ENCODE data around the gene PSAP. TPM values are rescaled to one million over a fixed set of nuclear protein-coding genes. Genes with fewer than 3 reads are reported as not detected.

Gene PSAP
- total RNA-seq, 1 donor from 2014 or later, result 358 TPM

GRCh38 chr10:71779641-71780040 is 71.4 kb downstream of the PSAP start:
- no peaks in the 10 kb centered on the region for H3K36me3 Mint-ChIP-seq
- TF ChIP-seq EZH2phosphoT487 (IDR thresholded peaks at IDR 0.05) (no peak), CTCF (IDR thresholded peaks at IDR 0.05) (no peak), EZH2 (IDR thresholded peaks at IDR 0.05) (no peak)

GRCh38 chr10:71778071-71778825 is 72.8 kb downstream of the PSAP start:
- TF ChIP-seq EZH2 (IDR thresholded peaks at IDR 0.05), result no peak
- no peak for TF ChIP-seq EZH2phosphoT487 (IDR thresholded peaks at IDR 0.05)
- no peak for TF ChIP-seq CTCF (IDR thresholded peaks at IDR 0.05)
- Histone ChIP-seq H3K36me3 (no peaks in the 10 kb centered on the region), H3K79me2 (ENCODE audit: low read depth) (no peaks in the 10 kb centered on the region), H3K4me1 (no peaks in the 10 kb centered on the region), H3K9ac (no peak overlapping the region), H3K4me2 (no peak overlapping the region), H4K20me1 (ENCODE audit: low read depth) (no peaks in the 10 kb centered on the region), H3F3A (ENCODE audit: low read depth) (no peaks in the 10 kb centered on the region), H2AFZ (replicated peaks) (no peak overlapping the region), H3K27me3 (peaks cover 17% of the 10 kb centered on the region), H3K4me3 (no peak overlapping the region), H3K9me3 (ENCODE audit: low read depth) (no peaks in the 10 kb centered on the region), H3K27ac (no peak overlapping the region)
- no peak for DNase-seq (ENCODE audit: low spot score)
- Mint-ChIP-seq H3K36me3 (no peaks in the 10 kb centered on the region), H3K27ac (no peak overlapping the region), H3K4me3 (no peak overlapping the region), H3K4me1 (peaks cover 11% of the 10 kb centered on the region), H3K9me3 (no peaks in the 10 kb centered on the region), H3K27me3 (ENCODE audit: insufficient read depth, low read depth) (peaks cover 8% of the 10 kb centered on the region)

More at GRCh38 chr10:71779641-71780040, 71.4 kb downstream of the PSAP start:
- Histone ChIP-seq H3K79me2 (ENCODE audit: low read depth) (no peaks in the 10 kb centered on the region), H3K27ac (no peak overlapping the region), H3K36me3 (no peaks in the 10 kb centered on the region), H3F3A (ENCODE audit: low read depth) (no peaks in the 10 kb centered on the region), H3K9ac (no peak overlapping the region), H3K4me1 (no peaks in the 10 kb centered on the region), H3K4me3 (no peak overlapping the region), H3K27me3 (peaks cover 3% of the 10 kb centered on the region), H3K4me2 (no peak overlapping the region), H4K20me1 (ENCODE audit: low read depth) (no peaks in the 10 kb centered on the region), H2AFZ (replicated peaks) (no peak overlapping the region), H3K9me3 (ENCODE audit: low read depth) (no peaks in the 10 kb centered on the region)
- no peaks in the 10 kb centered on the region for H3K9me3 Mint-ChIP-seq
- peaks cover 5% of the 10 kb centered on the region for H3K27me3 Mint-ChIP-seq (ENCODE audit: insufficient read depth, low read depth)
- H3K4me3 Mint-ChIP-seq, result no peak overlapping the region
- no peak overlapping the region for H3K27ac Mint-ChIP-seq
- peaks cover 7% of the 10 kb centered on the region for H3K4me1 Mint-ChIP-seq
- DNase-seq (ENCODE audit: low spot score), result no peak

GRCh38 chr10:71777213-71777985 is 73.7 kb downstream of the PSAP start:
- no peaks in the 10 kb centered on the region for H3K79me2 ChIP-seq (ENCODE audit: low read depth)
- no peak overlapping the region for H3K4me3 ChIP-seq
- no peaks in the 10 kb centered on the region for H3K9me3 ChIP-seq (ENCODE audit: low read depth)
- H3K36me3 ChIP-seq, result no peaks in the 10 kb centered on the region
- TF ChIP-seq EZH2phosphoT487 (IDR thresholded peaks at IDR 0.05) (no peak), EZH2 (IDR thresholded peaks at IDR 0.05) (no peak), CTCF (IDR thresholded peaks at IDR 0.05) (no peak)
- no peak overlapping the region for H3K9ac ChIP-seq
- no peak for DNase-seq (ENCODE audit: low spot score)
- no peaks in the 10 kb centered on the region for H4K20me1 ChIP-seq (ENCODE audit: low read depth)
- H2AFZ ChIP-seq (replicated peaks), result no peak overlapping the region
- Mint-ChIP-seq H3K27ac (no peak overlapping the region), H3K27me3 (ENCODE audit: insufficient read depth, low read depth) (peaks cover 8% of the 10 kb centered on the region), H3K9me3 (no peaks in the 10 kb centered on the region), H3K36me3 (no peaks in the 10 kb centered on the region), H3K4me3 (no peak overlapping the region), H3K4me1 (peaks cover 4% of the 10 kb centered on the region)
- H3K4me2 ChIP-seq, result no peak overlapping the region
- no peaks in the 10 kb centered on the region for H3F3A ChIP-seq (ENCODE audit: low read depth)
- H3K27me3 ChIP-seq, result peaks cover 25% of the 10 kb centered on the region
- H3K4me1 ChIP-seq, result no peaks in the 10 kb centered on the region
- no peak overlapping the region for H3K27ac ChIP-seq
